Activated effector memory CD4-positive, alpha-beta T cell treated with anti-CD3 and anti-CD28 coated beads, Interleukin-2, amount 50 U/mL, for 16 hours (primary cell): ENCODE data around the gene CPLX3.
"Not testable (repeated sequence)": the region's sequence is repeated elsewhere in the genome, so short reads cannot be mapped to it uniquely, and the experiment has no call there.

Experiments used
- DNase-seq: peaks from one replicate; pipeline ENCODE4 v3.0.0-alpha.2; 2020

The CPLX3 gene

GRCh38 chr15:74826364-74826819 lies at the start of gene CPLX3:
CPLX3 (plus strand) TSS chr15:74826627; CDS start chr15:74826704, 77 bp downstream.
- DNase-seq: peak; percentile 80

- DNase-seq: peak; percentile 84
Observed at GRCh38 chr15:74776821-74777768, 49.3 kb upstream of the CPLX3 start.

- no peak for DNase-seq
Observed at GRCh38 chr15:74777769-74778598, 48.4 kb upstream of the CPLX3 start.

GRCh38 chr15:74778599-74778970 lies 47.8 kb upstream of the CPLX3 start:
- no peak for DNase-seq

- no peak for DNase-seq
Observed at GRCh38 chr15:74779162-74779648, 47.2 kb upstream of the CPLX3 start.

GRCh38 chr15:74780523-74781430 lies 45.6 kb upstream of the CPLX3 start:
- DNase-seq: peak; percentile 80

GRCh38 chr15:74781431-74782258 lies 44.8 kb upstream of the CPLX3 start, which contains the start of gene CSK:
CSK (plus strand) TSS chr15:74782080; CDS start chr15:74798298, 16,218 bp downstream.
- DNase-seq: peak; percentile 93

GRCh38 chr15:74782259-74783071 lies 44.0 kb upstream of the CPLX3 start:
- peak; percentile 87 for DNase-seq

GRCh38 chr15:74783072-74783807 lies 43.2 kb upstream of the CPLX3 start:
- peak; percentile 75 for DNase-seq

- no peak for DNase-seq
Observed at GRCh38 chr15:74783808-74784175, 42.6 kb upstream of the CPLX3 start.

- DNase-seq: peak; percentile 69
Observed at GRCh38 chr15:74784426-74785193, 41.8 kb upstream of the CPLX3 start.

GRCh38 chr15:74785194-74786032 lies 41.0 kb upstream of the CPLX3 start:
- DNase-seq: peak; percentile 73

GRCh38 chr15:74786081-74786480 lies 40.3 kb upstream of the CPLX3 start:
- not testable (repeated sequence) for DNase-seq

GRCh38 chr15:74786551-74787165 lies 39.8 kb upstream of the CPLX3 start:
- DNase-seq: no peak

- DNase-seq: peak; percentile 95
Observed at GRCh38 chr15:74787251-74788041, 39.0 kb upstream of the CPLX3 start.

GRCh38 chr15:74788042-74788682 lies 38.3 kb upstream of the CPLX3 start:
- no peak for DNase-seq
